ENCODE results near the gene PDCL2. TPM values are rescaled to one million over a fixed set of nuclear protein-coding genes. Genes with fewer than 3 reads are reported as not detected.
"Not testable (repeated sequence)": the region's sequence is repeated elsewhere in the genome, so short reads cannot be mapped to it uniquely, and the experiment has no call there.

PDCL2 gene
- total RNA-seq, 2 experiments from 2014 or later: not detected

GRCh38 chr4:55615008-55615407, 23.0 kb upstream of the PDCL2 start:
- DNase-seq: no peak
- no peak for ATAC-seq
- Mint-ChIP-seq H3K9me3 (ENCODE audit: insufficient read depth) (no peaks in the 10 kb centered on the region), H3K4me3 (no peak overlapping the region), H3K4me1 (ENCODE audit: low read depth) (peaks cover 5% of the 10 kb centered on the region), H3K27me3 (ENCODE audit: low read depth) (no peaks in the 10 kb centered on the region), H3K36me3 (ENCODE audit: low read depth) (no peaks in the 10 kb centered on the region), H3K27ac (no peak overlapping the region)
- ChIA-PET POLR2A (no interaction called here), CTCF (no interaction called here)

- ATAC-seq (no peak), DNase-seq (no peak)
- ChIA-PET CTCF (no interaction called here), POLR2A (no interaction called here)
- Mint-ChIP-seq H3K4me3 (no peak overlapping the region), H3K27ac (no peak overlapping the region), H3K27me3 (ENCODE audit: low read depth) (no peaks in the 10 kb centered on the region), H3K36me3 (ENCODE audit: low read depth) (no peaks in the 10 kb centered on the region), H3K9me3 (ENCODE audit: insufficient read depth) (no peaks in the 10 kb centered on the region), H3K4me1 (ENCODE audit: low read depth) (peaks cover 9% of the 10 kb centered on the region)
These were observed 21.6 kb upstream of the PDCL2 start for GRCh38 chr4:55613621-55614020.

GRCh38 chr4:55612341-55612740, 20.3 kb upstream of the PDCL2 start:
- Mint-ChIP-seq H3K36me3 (ENCODE audit: low read depth) (no peaks in the 10 kb centered on the region), H3K4me1 (ENCODE audit: low read depth) (peaks cover 3% of the 10 kb centered on the region), H3K27ac (no peak overlapping the region), H3K4me3 (no peak overlapping the region), H3K9me3 (ENCODE audit: insufficient read depth) (no peaks in the 10 kb centered on the region), H3K27me3 (ENCODE audit: low read depth) (no peaks in the 10 kb centered on the region)
- DNase-seq: no peak
- ChIA-PET CTCF (no interaction called here), POLR2A (no interaction called here)
- ATAC-seq: no peak

DNA sequence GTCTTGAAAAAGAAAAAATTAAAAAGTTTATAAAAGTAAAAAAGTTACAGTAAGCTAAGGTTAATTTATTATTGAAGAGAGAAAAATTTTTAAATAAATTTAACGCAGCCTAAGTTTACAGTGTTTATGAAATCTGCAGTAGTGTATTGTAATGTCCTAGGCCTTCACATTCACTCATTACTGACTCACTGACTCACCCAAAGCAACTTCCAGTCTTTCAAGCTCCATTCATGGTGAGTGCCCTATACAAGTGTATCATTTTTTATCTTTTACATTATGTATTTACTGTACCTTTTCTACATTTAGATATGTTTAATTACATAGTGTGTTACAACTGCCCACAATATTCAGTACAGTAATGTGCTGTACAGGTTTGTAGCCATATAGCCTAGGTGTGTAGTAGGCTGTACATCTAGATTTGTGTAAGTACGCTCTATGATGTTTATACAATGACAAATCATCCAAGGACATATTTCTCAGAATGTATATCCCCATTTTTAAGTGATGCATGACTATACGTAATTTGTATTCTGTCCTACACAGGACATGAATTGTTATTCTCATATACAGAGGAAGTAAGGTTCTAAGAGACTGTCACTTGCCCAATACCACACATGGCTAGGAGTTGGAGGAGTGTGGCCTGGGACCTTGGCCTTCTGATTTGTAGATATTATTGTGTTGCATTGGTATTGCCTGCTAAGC, 19.5 kb upstream of the PDCL2 start:
- peaks cover 3% of the 10 kb centered on the region for H3K4me1 Mint-ChIP-seq (ENCODE audit: low read depth)
- no peaks in the 10 kb centered on the region for H3K27me3 Mint-ChIP-seq (ENCODE audit: low read depth)
- no peak overlapping the region for H3K27ac Mint-ChIP-seq
- CTCF ChIA-PET: no interaction called here
- no peak overlapping the region for H3K4me3 Mint-ChIP-seq
- no peaks in the 10 kb centered on the region for H3K9me3 Mint-ChIP-seq (ENCODE audit: insufficient read depth)
- ATAC-seq: no peak
- DNase-seq: no peak
- POLR2A ChIA-PET: no interaction called here
- H3K36me3 Mint-ChIP-seq (ENCODE audit: low read depth): no peaks in the 10 kb centered on the region

- CTCF ChIA-PET: no interaction called here
- peaks cover 3% of the 10 kb centered on the region for H3K4me1 Mint-ChIP-seq (ENCODE audit: low read depth)
- H3K27ac Mint-ChIP-seq: no peak overlapping the region
- H3K36me3 Mint-ChIP-seq (ENCODE audit: low read depth): no peaks in the 10 kb centered on the region
- POLR2A ChIA-PET: no interaction called here
- H3K27me3 Mint-ChIP-seq (ENCODE audit: low read depth): no peaks in the 10 kb centered on the region
- DNase-seq (no peak), ATAC-seq (no peak)
- no peaks in the 10 kb centered on the region for H3K9me3 Mint-ChIP-seq (ENCODE audit: insufficient read depth)
- H3K4me3 Mint-ChIP-seq: no peak overlapping the region
These were observed 18.3 kb upstream of the PDCL2 start for GRCh38 chr4:55610381-55610780.

DNA sequence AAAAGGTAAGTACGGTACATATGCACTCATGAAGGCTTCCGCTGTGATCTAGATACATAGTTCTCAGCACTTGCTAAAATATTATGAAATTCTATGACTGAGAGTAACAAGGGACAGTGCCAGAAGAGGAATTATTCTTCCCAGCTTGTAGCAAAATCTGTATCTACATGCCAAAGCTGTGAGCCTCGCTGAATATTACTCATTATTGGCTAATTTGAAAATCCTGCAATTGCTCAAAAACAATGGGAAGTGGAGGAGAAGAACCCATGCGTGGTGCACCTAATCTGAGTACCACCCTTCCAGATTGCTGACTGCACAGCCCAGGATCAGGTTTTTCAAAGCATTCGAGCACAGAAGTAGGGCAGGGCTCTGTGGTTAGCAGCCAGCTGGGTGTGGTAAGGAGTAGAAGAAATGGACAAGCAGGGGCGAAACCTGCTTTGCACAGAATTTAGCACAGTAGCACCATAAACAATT, 17.4 kb upstream of the PDCL2 start:
- Mint-ChIP-seq H3K36me3 (ENCODE audit: low read depth) (no peaks in the 10 kb centered on the region), H3K9me3 (ENCODE audit: insufficient read depth) (no peaks in the 10 kb centered on the region), H3K4me3 (no peak overlapping the region), H3K4me1 (ENCODE audit: low read depth) (peaks cover 3% of the 10 kb centered on the region), H3K27me3 (ENCODE audit: low read depth) (no peaks in the 10 kb centered on the region), H3K27ac (no peak overlapping the region)
- ChIA-PET CTCF (no interaction called here), POLR2A (no interaction called here)
- ATAC-seq (no peak), DNase-seq (no peak)

DNA sequence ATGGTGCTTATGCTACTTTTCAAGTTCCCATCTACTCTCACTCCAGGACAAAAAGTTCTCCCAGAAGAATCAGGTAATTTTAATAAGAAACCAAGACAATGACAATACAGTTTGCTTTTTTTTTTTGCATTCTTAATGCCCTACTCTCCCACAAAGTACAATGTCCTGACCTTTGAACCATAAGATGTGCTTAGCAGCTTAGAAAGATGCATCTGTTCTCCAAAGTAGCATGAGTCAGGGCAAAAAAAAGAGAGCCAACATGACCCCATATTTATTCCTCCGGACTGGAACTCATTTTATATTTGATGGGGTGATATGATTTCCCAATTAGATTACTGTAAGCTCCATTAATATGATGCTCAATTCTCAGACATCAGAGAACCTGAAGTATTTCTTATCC, 16.5 kb upstream of the PDCL2 start:
- H3K9me3 Mint-ChIP-seq (ENCODE audit: insufficient read depth): no peaks in the 10 kb centered on the region
- CTCF ChIA-PET: interaction anchor here (0.7 kb wide), 1 partner anchor 162 kb away, joined by 4 read pairs; no protein-coding TSS in a partner anchor

DNA sequence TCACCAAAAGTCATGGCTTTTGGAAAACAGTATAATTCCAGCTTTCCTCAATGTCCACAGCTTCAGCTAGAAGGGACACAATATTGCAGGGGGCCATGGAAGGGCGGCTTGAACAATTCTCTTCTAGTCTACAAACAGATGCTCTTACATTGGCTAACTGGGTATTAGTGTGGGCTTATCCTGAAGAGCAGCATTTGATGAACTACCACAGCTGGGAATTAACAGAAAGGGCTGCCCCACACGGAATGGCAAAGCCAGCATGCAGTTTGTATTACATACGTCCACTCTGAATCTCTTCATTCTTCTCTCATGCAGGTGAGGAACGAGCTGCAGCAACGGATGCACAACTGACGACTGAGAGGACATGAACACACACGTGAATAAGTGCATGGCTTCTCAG, 13.0 kb upstream of the PDCL2 start:
- ATAC-seq: no peak
- no peak for DNase-seq
- Mint-ChIP-seq H3K4me1 (ENCODE audit: low read depth) (peaks cover 3% of the 10 kb centered on the region), H3K36me3 (ENCODE audit: low read depth) (no peaks in the 10 kb centered on the region), H3K27ac (no peak overlapping the region), H3K4me3 (no peak overlapping the region), H3K27me3 (ENCODE audit: low read depth) (no peaks in the 10 kb centered on the region), H3K9me3 (ENCODE audit: insufficient read depth) (no peaks in the 10 kb centered on the region)
- CTCF ChIA-PET: no interaction called here
- POLR2A ChIA-PET: no interaction called here

More for the DNA sequence above, 16.5 kb upstream of the PDCL2 start:
- Mint-ChIP-seq H3K36me3 (ENCODE audit: low read depth) (no peaks in the 10 kb centered on the region), H3K4me1 (ENCODE audit: low read depth) (peaks cover 3% of the 10 kb centered on the region), H3K27me3 (ENCODE audit: low read depth) (no peaks in the 10 kb centered on the region), H3K27ac (no peak overlapping the region), H3K4me3 (no peak overlapping the region)
- DNase-seq (no peak), ATAC-seq (no peak)
- POLR2A ChIA-PET: no interaction called here

DNA sequence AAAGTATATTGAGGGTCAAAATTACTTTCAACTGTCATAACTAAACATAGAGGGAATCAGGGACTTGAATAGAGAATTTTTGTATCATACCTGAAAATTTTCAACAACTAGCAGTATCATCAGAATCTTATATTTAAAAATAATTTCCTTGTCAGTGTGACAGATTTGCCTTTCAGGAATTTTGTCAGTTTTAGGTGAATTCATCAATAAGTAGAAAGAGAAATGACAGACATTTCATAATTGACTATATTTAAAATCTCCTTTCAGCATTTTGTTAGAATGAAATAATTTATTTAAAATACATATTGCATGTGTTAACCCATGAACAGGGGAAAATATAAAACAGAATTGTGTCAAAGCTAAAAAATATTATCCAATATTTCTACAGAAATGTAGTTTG, 8.6 kb upstream of the PDCL2 start:
- peaks cover 2% of the 10 kb centered on the region for H3K27me3 Mint-ChIP-seq (ENCODE audit: low read depth)
- H3K27ac Mint-ChIP-seq: no peak overlapping the region
- CTCF ChIA-PET: no interaction called here
- DNase-seq (no peak), ATAC-seq (no peak)
- no peaks in the 10 kb centered on the region for H3K9me3 Mint-ChIP-seq (ENCODE audit: insufficient read depth)
- H3K4me3 Mint-ChIP-seq: no peak overlapping the region
- H3K36me3 Mint-ChIP-seq (ENCODE audit: low read depth): no peaks in the 10 kb centered on the region
- H3K4me1 Mint-ChIP-seq (ENCODE audit: low read depth): no peaks in the 10 kb centered on the region
- POLR2A ChIA-PET: no interaction called here

DNA sequence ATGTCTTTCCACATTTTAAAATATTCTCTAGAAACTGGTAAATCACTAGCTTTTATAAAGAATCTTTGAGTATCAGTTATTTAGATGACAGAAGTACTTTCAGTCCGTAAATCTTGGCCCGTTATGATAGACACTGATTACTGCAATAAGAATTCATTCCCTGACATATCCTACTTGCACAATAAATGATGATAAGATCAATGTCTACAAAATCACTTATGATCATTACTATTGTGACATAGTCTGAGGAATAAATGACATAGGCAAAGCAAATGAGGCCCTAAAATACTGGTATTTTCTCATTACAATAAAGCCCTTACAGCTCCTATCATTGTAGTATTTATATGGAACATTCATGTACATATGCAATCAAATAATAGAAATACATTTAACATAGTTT, 6.6 kb upstream of the PDCL2 start:
- Mint-ChIP-seq H3K4me1 (ENCODE audit: low read depth) (no peaks in the 10 kb centered on the region), H3K36me3 (ENCODE audit: low read depth) (no peaks in the 10 kb centered on the region), H3K27ac (no peak overlapping the region), H3K27me3 (ENCODE audit: low read depth) (peaks cover 4% of the 10 kb centered on the region), H3K9me3 (ENCODE audit: insufficient read depth) (no peaks in the 10 kb centered on the region), H3K4me3 (no peak overlapping the region)
- POLR2A ChIA-PET: no interaction called here
- ATAC-seq: no peak
- CTCF ChIA-PET: no interaction called here
- no peak for DNase-seq

- no peaks in the 10 kb centered on the region for H3K36me3 Mint-ChIP-seq (ENCODE audit: low read depth)
- DNase-seq: no peak
- no peak overlapping the region for H3K4me3 Mint-ChIP-seq
- ChIA-PET POLR2A (no interaction called here), CTCF (no interaction called here)
- H3K27ac Mint-ChIP-seq: no peak overlapping the region
- H3K9me3 Mint-ChIP-seq (ENCODE audit: insufficient read depth): peaks cover 6% of the 10 kb centered on the region
- ATAC-seq: no peak
- H3K27me3 Mint-ChIP-seq (ENCODE audit: low read depth): peaks cover 2% of the 10 kb centered on the region
- H3K4me1 Mint-ChIP-seq (ENCODE audit: low read depth): no peaks in the 10 kb centered on the region
These were observed 3.9 kb downstream of the PDCL2 start for GRCh38 chr4:55588160-55588559.

DNA sequence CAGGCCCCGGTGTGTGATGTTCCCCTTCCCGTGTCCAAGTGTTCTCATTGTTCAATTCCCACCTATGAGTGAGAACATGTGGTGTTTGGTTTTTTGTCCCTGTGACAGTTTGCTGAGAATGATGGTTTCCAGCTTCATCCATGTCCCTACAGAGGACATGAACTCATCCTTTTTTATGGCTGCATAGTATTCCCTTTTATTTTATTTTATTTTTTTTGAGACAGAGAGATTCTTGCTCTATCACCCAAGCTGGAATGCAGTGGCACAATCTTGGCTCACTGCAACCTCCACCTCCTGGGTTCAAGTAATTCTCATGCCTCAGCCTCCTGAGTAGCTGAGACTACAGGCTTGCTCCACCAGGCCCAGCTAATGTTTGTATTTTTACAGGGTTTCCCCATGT, 9.3 kb downstream of the PDCL2 start:
- H3K36me3 Mint-ChIP-seq (ENCODE audit: low read depth); CTCF ChIA-PET; ATAC-seq; H3K27ac Mint-ChIP-seq; DNase-seq; POLR2A ChIA-PET; H3K4me3 Mint-ChIP-seq; H3K4me1 Mint-ChIP-seq (ENCODE audit: low read depth); H3K27me3 Mint-ChIP-seq (ENCODE audit: low read depth); H3K9me3 Mint-ChIP-seq (ENCODE audit: insufficient read depth): not testable (repeated sequence)

DNA sequence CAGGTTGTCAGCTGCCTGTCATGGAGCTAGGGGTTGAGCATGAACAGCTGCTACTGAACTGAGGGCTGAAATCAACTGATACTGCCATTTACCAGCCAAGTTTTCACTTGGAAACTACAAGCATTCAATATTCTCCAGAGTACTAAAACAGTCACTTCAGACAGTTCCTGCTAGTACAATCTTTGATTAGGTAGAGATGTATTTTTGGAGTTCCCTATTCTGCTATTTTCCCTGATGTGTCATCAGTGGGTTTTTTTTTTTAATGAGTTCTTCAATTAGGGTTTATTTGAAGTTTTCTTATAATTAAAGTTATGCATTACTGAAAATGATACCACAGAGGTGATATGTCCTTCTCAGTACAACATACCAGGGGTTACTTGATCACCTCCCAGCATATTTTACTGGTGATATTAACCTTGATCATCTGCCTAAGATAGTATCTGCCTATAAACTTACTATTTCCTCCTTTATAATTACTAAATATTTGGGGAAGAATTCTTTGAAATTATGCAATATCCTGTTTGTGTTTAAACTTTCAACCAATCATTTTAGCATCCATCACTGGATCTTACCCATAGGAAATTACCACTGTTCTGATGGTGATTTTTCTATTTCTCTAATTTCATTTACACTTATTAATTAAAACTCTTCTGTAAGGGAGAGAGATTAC, 13.6 kb downstream of the PDCL2 start:
- ChIA-PET POLR2A (no interaction called here), CTCF (no interaction called here)
- Mint-ChIP-seq H3K27me3 (ENCODE audit: low read depth) (peaks cover 4% of the 10 kb centered on the region), H3K27ac (no peak overlapping the region), H3K4me1 (ENCODE audit: low read depth) (no peaks in the 10 kb centered on the region), H3K36me3 (ENCODE audit: low read depth) (no peaks in the 10 kb centered on the region), H3K9me3 (ENCODE audit: insufficient read depth) (peaks cover 12% of the 10 kb centered on the region), H3K4me3 (no peak overlapping the region)
- DNase-seq (no peak), ATAC-seq (no peak)
